Measurements from ENCODE around the gene AGPAT2. TPM values are rescaled to one million over a fixed set of nuclear protein-coding genes. Genes with fewer than 3 reads are reported as not detected.

Gene AGPAT2
- total RNA-seq, 4 donors from 2014 or later = 66.2 to 80.6 (median 75.8) TPM

DNA sequence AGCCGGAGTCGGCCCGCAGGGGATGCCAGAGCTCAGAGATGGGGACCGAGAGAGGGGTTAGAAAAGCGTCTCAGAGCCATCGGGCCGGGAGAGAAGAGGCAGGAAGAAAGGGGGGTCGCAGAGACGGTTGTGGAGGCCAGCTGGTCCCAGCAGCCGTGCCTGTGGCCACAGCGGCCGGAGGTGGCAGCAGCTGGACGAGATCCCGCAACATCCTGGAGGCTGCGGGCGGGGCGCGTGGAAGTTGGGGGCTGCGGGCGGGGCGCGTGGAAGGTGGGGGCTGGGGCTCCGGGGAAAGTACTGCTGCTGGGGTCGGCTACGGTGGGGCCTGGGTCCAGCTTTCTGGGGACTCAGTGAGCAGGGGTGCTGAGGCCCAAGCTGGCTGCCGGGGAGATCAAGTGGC, 59.0 kb downstream of the AGPAT2 start:
- DNase-seq = no peak
- Histone ChIP-seq H3K27ac (no peak overlapping the region), H3K36me3 (no peaks in the 10 kb centered on the region), H3K27me3 (peaks cover 0 to 15% (median 0%) of the 10 kb centered on the region in 4 donors), H3K9me3 (no peaks in the 10 kb centered on the region), H3K4me3 (no peak overlapping the region), H3K4me1 (peaks cover 30 to 74% (median 48%) of the 10 kb centered on the region in 3 donors)
- intact Hi-C loops (cut with DNase I) = loop anchor here (5.0 kb wide), 1 partner anchor 86 kb away; no protein-coding TSS in a partner anchor
- 51 to 72% methylated on average over 7 to 16 of the region's 26 CpGs for WGBS, 2 donors
- no peak for TF ChIP-seq POLR2A (IDR thresholded peaks at IDR 0.05)
- TF ChIP-seq, protein P1, sequence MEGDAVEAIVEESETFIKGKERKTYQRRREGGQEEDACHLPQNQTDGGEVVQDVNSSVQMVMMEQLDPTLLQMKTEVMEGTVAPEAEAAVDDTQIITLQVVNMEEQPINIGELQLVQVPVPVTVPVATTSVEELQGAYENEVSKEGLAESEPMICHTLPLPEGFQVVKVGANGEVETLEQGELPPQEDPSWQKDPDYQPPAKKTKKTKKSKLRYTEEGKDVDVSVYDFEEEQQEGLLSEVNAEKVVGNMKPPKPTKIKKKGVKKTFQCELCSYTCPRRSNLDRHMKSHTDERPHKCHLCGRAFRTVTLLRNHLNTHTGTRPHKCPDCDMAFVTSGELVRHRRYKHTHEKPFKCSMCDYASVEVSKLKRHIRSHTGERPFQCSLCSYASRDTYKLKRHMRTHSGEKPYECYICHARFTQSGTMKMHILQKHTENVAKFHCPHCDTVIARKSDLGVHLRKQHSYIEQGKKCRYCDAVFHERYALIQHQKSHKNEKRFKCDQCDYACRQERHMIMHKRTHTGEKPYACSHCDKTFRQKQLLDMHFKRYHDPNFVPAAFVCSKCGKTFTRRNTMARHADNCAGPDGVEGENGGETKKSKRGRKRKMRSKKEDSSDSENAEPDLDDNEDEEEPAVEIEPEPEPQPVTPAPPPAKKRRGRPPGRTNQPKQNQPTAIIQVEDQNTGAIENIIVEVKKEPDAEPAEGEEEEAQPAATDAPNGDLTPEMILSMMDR (IDR thresholded peaks at IDR 0.05) = no peak

DNA sequence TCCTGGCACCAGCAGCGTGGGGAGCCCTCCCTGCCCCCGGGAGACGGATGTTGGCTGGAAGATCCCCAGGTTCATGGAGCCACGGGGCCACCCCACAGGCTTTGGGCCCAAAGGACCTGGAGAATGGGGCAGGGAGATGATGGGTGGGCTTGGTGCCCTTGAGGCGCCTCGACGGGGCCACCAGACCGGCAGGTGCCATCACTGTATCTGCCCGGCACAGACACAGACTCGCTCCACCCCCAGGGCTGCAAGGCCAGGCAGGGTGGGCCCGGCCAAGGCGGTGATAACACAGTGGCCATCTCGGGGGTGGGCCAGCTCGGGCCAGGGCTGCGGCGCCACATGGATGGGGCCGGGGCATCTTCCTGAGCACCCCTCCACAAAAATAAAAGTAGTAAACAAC, 59.6 kb downstream of the AGPAT2 start:
- H3K27me3 ChIP-seq = peaks cover 0 to 13% (median 0%) of the 10 kb centered on the region in 4 donors
- DNase-seq = no peak
- H3K9me3 ChIP-seq = no peaks in the 10 kb centered on the region
- no peak overlapping the region for H3K27ac ChIP-seq
- 68 to 81% methylated on average over 7 to 8 of the region's 17 CpGs for WGBS, 2 donors
- no peaks in the 10 kb centered on the region for H3K36me3 ChIP-seq
- TF ChIP-seq, protein P1 (IDR thresholded peaks at IDR 0.05) = no peak
- TF ChIP-seq POLR2A (IDR thresholded peaks at IDR 0.05) = no peak
- intact Hi-C loops (cut with DNase I) = loop anchor here (5.0 kb wide), 1 partner anchor 85 kb away; no protein-coding TSS in a partner anchor
- H3K4me1 ChIP-seq = peaks cover 32 to 79% (median 53%) of the 10 kb centered on the region in 3 donors
- no peak overlapping the region for H3K4me3 ChIP-seq

DNA sequence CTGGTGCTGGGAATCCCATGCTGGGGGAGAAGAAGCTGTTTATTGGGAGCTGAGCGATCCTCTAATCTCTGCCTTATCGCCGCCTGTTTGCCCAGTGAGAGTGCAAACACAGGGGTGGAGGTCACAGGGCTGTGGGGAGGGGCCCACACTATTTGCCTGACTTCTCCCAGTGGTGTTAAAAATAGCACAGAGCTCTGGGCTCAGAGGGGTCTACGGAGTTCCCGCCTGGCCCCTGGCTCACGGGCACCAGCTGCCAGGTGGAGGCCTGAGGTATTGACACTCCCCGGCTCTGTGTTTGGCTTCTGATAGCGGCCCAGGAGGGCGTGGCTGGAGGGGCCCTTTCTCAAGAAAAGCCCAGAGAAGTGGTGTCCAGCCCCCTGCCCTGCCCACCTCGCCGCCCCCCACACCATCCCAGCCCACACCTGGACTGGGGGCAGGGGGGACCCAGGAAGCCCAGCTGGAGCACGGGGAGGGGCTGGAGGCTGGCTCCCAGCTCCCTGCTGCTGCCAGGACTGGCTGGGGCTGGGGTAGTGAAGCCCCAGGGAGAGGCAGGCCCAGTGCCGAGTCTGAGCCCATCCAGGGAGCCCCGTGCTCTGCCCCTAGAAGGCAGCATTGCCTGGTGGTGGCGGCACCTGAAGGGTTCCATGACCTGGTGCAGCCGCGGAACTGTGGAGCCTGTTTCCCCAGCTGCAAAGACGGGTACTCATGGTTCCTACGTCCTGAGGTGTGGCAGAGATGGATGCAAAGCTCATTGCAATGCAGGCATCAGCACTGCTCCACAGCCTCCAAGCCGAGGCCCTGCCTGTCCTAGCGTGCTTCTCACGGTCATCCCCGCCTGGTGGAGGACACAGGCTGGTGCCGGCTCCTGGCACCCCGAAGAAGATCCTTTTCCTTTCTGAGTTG, 60.3 kb downstream of the AGPAT2 start:
- no peak for DNase-seq
- Histone ChIP-seq H3K27ac (peak overlapping the region; percentile 22 to 39 (median 36)), H3K4me3 (no peak overlapping the region), H3K36me3 (no peaks in the 10 kb centered on the region), H3K27me3 (peaks cover 0 to 6% (median 0%) of the 10 kb centered on the region in 4 donors), H3K9me3 (no peaks in the 10 kb centered on the region), H3K4me1 (peaks cover 39 to 87% (median 60%) of the 10 kb centered on the region in 3 donors)
- TF ChIP-seq, protein P1 (IDR thresholded peaks at IDR 0.05) = peak in 4 of 6 experiments; percentile 23 to 73 (median 48)
- no peak for TF ChIP-seq POLR2A (IDR thresholded peaks at IDR 0.05)
- WGBS, 2 donors = 40% methylated on average over 1 of the region's 25 CpGs; no CpG with 5 or more reads in 1 of the 2 donors
- intact Hi-C loops (cut with DNase I) = loop anchor here (5.0 kb wide), 1 partner anchor 85 kb away; no protein-coding TSS in a partner anchor

DNA sequence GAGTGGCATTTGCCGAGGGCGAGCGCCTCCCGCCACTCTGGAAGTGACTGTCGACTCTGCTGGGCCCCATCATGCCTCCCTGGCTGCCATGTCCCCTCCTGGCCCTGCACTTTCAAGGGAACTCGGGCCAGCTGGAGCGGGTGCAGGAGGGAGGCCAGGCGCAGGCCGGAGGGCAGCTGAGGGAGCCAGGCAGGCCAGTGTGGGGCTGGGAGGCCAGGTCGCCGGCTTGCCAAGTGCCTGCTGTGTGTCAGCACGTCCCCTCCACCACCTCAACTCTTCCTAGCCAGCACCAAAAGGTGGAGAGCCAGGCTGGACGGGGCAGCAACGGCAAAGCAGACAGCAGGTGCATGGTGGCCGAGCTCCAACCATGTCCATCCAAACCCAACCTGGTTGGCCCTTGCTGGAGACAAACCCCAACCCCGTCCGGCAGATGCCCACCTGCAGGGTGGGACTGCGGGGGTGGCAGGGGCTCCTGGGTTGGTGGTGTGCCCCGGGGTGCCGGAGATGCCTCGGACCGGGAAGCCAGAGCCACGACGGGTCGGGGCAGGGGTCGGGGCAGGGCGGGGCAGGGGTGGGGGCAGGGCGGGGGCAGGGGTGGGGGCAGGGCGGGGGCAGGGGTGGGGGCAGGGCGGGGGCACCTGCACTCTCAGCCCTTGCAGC, 61.1 kb downstream of the AGPAT2 start:
- Histone ChIP-seq H3K27ac (peak overlapping the region in 3 of 4 donors; percentile 62 to 90 (median 86)), H3K9me3 (no peaks in the 10 kb centered on the region), H3K4me3 (no peak overlapping the region), H3K4me1 (peaks cover 47 to 89% (median 68%) of the 10 kb centered on the region in 3 donors), H3K27me3 (no peaks in the 10 kb centered on the region), H3K36me3 (no peaks in the 10 kb centered on the region)
- no peak for TF ChIP-seq POLR2A (IDR thresholded peaks at IDR 0.05)
- TF ChIP-seq, protein P1 (IDR thresholded peaks at IDR 0.05) = no peak
- WGBS, 2 donors = no CpG with 5 or more reads among the region's 30 CpGs
- intact Hi-C loops (cut with DNase I) = loop anchor here (5.0 kb wide), 1 partner anchor 84 kb away; no protein-coding TSS in a partner anchor
- no peak for DNase-seq
